Stimulated activated CD8-positive, alpha-beta memory T cell treated with anti-CD3 and anti-CD28 coated beads, Interleukin-7, amount 100 ng/mL, for 1 hour (primary cell): ENCODE measurements around the gene KLK1.

Experiments used
- DNase-seq, 2 donors: peaks; one replicate each; pipeline ENCODE4 v3.0.0-alpha.2; 2020; ENCODE audit warnings: low read depth in 2 of 2

KLK1 gene

DNA sequence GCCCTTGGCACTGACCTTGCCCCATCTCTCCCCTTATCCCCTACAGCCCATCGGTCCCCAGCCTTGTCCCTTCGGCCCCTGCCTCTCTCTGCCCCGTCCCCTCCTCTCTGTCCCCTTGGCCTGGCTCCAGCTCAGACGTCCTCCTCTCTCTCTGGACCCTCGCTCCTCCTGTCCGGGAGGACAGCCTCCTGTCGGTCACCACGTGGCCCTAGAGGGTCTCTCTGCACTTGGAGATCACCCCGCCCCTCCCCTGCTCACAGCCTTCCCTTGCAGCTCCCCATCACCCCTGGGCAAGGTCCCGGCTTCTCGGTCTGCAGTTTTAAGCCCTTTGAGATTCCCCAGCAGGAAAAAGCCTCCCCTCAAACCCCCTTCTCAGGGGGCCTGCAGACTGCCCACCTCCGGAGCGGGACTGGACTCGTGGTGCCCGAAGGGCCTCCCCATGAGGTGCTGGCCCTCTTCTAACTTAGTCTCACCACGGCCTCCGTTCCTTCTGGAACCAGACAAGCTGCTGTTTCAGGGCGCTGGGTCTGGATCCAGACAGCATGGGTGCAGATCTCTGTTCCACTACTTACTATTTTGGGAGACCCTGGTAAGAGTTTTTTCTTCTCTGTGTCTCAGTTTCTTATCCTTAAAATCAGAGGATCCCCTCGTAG is 13.1 kb upstream of the KLK1 start:
- no peak for DNase-seq

DNA sequence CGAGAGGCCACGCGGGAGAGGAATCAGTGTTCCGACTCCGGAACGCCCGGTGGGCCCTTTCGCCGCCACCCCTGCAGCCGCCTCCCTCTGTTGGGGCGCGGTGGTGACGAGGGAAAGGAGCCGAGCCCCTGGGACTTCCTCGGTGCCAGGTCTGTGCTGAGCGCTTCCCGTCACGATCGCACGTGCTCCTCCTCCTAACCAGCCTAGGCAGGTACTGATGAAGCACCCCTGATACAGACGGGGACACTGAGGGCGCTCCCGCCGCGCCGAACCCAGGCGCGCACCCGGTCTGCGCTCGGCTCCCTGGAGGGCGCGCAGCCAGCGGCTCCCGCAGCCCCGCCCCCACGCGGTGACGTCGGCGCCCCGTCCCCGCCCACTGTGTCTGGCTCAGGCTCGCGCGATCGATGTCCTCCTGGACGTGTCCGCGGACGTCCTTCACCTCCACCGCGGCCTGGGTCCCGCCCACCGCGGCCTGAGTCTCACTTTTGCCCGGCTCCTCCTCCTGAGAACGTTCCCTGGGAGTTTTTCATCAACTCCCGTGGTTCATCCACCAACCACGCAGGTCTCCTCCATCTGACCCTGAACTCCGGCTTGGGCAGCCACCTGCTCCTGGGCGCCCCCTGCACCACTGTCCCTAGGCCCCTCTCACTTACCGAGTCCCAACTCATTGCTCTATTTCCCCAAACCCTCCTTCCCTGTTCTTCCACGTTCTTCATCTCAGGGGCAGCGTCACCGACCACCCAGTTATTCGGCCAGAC is 12.4 kb upstream of the KLK1 start:
- DNase-seq, result peak; percentile 24 to 37

DNA sequence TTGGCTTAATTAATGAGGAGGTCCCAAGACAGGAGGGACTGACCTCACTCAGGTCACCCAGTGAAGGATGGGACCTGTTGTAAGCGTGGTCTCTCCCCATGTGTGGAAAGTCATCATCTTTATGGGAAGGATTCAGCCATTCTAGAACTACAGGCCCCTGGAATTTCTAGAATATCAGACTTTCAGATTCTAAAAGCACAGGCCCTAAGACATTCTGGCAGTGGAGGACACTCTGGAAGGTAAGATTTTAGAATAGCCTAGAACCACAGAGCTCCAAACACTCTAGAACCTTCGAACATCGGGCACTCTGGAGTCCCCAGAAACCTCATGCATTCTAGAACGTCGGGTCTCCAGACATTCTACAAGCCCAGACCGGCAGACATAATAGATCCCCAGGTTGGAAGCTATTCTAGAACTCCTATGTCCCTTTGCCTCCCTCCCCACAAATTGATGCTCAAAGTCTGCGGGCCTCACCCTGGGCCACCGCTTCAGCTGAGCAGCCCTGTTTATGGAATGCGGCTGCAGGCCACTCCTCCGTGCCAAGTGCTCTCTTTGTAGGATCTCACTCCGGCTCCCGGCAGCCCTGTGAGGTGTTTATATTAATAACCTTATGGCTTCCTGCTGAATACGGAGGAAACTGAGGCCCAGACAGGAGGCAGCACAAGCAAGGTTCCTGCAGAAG is 11.7 kb upstream of the KLK1 start:
- DNase-seq, result no peak

DNA sequence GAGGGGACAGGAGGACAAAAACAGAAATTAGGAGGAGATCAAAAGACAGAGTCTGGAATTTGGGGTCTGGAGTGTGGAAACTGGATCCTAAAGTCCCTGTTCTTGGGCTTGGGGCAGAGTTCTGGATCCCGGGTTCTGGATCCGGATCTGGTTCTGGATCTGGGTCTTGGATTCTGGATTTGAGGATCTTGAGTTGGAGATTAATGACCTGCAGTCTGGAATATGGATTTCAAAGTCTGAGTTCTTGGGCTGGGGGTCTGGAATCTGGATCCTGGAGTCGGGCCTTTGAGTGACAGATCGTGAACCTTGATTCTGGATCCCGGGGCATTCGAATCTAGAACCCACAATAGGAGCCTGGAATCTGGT is 10.2 kb upstream of the KLK1 start:
- DNase-seq, result no peak

DNA sequence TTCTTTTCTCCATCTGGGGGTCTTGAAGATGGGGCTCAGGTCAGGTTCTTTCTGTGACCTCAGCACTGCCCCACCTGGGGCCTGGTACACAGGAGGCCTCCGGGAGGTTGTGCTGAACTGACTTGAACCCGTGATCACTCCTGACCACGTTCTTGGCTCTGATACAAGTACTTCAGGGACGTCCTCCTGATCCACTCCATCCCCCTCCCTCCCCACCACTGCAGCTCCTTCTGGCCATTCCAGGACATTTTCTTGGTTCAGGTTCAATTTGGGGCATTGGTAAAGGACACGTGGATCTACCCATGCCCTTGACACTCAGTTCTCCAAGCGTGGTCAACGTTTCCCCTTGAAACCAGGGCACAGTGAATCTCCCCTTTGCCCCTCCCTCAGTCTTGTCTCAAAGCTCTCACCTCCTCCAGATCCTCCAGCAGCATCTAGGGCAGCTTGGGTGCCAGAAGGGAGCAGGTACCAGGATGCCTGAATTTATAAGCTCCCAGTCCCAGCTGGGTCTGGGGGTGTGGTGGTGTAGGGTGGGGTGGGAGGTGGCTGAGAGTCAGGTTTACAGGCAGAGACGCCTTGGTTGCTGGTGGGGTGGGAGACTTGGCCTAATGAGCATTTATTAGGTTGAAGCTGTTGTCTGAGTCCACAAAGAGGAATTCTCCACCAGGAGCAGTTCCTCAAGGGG is 9.7 kb upstream of the KLK1 start, which contains the start of gene KLK15:
KLK15 (minus strand) TSS at position 458 of the 685 bp plus-strand sequence. CDS start 2,082 bp downstream, outside the sequence.
- DNase-seq, result no peak

DNA sequence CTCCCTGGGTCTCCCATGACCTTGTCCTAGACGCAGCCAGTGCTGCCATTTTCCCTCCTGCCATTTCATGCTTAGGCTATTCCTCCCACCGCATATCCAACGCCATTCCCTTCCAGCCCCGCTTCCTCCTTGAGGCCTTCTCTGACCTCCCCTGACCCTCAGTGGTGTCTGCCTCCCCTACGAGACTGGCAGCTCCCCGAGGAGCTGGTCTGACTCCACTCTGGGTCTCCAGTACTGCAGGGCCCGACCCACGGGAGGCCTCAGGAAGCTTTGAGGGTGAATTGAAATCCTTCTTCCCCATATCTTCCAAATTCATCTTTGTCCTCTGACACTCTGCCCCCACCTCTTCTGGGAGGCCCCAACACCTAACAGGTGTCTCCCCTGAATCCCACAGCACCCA is 9.1 kb upstream of the KLK1 start:
- DNase-seq, result no peak

DNA sequence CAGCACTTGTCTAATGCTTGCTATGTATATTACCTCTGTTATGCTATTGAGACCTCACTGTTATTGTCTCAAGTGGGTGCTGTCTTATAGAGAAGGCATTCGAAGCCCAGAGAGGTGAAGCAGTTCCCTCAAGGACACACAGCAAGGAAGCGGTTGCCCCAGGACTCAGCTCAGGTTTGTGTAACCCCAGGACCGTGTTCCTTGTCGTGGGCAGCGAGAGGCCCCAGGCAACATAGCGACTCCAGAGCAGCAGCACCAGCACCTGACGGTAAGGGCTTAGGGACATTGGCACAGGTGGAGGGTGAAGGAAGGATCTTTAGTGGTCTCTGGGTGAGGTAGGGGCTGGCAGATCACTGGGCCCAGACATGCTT is 7.4 kb upstream of the KLK1 start:
- no peak for DNase-seq

DNA sequence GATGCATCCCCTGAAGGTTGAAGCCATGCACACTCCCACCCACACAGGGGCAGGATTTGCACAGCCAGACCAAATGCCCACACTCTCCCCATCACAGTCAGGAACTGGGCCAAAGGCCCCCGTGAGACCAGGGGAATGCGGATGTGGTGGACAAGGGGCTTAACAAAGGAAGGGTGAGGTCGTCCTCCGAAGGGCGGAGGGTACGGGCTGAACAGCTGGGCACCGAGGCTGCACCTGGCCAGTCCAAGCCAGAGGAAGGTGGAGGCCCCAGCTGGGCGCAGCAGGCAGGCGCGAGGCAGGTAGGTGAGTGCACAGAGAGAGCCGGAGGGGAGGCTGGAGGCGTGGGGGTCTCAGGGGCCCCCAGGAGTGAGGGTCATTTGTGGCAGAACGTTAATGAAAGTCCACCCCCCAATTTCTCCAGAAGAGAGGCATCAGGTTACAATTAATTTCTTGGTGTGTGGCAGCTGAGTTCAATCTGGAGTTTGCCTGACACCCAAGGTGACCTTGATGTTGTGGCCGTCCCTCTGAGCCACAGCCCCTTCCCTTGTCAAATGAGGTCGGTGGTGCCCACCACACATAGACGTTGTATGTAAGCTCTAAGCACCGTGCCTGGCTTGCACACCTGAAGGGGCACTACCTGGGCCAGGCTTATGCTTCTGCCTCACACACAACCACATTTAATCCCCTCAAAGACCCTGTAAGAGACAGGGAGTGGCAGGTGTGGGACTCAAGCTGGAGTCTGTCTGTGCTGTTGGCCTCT is 6.9 kb upstream of the KLK1 start:
- DNase-seq, result no peak

DNA sequence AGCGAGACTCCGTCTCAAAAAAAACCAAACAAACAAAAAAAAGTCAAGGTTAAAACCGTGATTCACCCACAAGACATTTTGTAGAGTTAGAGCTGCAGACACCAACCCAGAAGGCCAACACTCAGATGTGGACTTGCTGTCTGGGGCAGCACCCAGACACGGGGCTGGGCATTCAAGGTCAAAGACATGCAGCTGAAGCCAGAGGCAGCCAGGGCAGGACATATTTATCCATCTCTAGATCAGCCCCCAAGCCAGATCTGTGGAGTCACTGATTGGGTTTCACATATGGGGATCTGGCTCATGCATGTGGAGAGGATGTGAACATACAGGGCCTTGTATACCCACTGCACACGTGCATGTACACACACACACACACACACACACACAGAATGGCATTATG is 6.2 kb upstream of the KLK1 start:
- no peak for DNase-seq

DNA sequence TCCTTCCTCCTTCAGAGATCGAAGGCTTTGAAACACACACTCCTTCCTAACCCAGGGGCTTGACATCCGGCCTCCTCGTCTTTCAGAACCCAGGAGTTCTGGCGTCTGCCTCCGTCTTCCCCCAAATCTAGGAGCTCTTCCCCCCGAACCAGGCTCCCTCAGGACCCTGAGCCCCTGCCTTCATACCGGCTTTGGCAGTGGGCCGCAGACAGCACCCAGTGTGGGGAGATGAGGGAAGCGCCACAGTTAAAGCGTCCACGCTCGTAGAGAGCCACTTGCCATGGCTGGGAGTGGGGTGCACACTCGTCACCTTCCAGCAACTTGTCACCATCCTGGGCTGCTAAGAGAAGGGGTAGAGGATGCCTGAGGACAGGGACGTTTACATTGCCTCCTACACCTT is 3.9 kb upstream of the KLK1 start:
- no peak for DNase-seq

DNA sequence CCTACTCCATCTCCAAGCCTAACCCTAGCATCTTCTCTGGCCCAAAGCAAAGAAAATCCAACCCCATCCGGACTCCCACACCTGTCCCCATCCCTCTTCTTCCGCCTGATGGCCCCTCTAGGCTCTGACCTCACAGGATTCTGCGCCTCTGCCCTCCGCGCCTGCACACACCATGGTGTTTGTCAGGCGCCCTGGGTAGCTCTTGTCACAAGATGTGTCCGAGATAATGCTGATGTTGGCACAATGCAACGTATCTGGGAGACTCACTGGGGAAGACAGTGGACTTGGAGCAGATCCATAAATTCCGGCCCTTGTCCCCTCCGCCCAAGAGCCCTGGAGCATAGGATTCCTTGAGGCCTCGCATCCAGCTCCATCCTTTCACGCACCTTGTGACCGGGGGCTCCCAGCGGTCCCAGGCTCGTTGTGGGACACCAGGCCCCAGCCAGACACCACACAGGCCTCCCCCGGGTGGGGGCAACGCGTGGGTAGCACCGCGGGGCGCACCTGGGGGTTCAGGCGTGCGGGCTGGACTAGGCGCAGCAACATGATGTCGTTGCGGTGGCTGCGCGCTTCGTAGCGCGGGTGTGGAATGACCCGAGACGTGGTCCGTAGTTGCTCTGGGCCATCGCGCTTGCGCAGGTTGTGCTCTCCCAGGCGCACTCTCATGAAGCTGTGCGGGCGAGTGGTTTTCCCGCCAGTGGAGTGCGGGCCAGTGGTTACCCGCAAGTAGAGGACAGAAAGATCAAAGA is 3.1 kb upstream of the KLK1 start:
- DNase-seq, result no peak

DNA sequence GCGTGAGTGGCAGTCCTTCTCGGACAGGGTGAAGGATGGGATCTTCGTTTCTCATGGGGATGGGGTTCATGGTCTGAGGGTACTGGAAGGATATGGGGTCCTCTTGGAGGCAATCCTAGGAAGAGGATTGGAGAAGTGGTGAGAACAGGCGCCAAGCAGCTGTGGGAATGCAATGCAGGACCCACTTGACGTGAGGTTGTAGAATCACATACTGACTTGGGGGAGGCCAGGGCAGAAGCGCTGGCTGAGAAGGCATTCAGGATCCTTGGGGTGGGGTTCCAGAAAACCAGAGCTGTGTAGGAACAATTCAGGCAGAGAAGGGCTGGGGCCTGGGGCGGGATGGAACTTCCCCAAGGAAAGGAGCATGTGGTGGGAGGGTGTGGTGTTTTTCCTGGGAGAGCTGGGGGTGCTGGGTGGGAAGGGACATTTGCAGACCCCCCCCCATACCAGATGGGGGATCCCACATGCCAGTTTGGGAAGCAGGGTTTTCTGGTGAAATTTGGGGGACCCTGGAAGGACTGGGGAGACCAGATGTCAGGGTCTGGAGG is 852 bp downstream of the KLK1 start:
- no peak for DNase-seq

DNA sequence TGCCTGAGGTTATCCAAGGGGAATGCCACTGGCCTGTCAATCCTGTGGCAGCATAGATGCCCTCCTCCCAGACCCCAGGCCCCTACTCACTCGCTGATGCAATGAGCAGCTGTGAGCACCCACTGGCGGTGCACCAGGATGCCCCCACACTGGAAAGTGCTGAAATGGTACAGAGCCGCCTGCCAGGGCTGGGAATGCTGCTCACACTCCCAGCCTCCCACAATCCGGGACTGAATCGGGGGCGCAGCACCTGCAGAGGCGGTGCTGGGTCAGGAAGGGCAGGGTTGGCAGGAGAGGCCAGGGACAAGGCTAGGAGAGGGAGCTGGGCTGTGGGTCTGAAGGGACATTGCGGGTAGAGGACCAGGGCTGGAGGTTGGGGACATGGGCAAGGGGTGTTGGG is 2.0 kb downstream of the KLK1 start:
- DNase-seq, result no peak

DNA sequence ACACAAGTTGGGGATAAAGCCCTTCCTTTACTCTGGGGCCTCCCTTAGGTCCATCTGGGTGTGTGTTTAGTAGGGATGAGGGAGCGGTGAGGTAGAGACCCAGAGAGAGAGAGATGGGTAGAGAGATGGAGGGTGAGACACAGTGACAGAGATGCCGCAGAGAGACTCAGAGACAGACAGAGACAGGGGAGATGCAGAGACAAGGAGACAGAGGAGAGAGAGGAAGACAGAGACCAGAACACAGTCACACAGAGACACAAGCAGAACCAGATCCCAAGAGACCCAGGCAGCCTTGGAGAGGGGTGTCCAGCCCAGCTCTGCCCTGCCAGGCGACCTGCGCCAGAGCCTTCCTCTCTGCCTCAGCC is 2.4 kb downstream of the KLK1 start:
- DNase-seq, result no peak

DNA sequence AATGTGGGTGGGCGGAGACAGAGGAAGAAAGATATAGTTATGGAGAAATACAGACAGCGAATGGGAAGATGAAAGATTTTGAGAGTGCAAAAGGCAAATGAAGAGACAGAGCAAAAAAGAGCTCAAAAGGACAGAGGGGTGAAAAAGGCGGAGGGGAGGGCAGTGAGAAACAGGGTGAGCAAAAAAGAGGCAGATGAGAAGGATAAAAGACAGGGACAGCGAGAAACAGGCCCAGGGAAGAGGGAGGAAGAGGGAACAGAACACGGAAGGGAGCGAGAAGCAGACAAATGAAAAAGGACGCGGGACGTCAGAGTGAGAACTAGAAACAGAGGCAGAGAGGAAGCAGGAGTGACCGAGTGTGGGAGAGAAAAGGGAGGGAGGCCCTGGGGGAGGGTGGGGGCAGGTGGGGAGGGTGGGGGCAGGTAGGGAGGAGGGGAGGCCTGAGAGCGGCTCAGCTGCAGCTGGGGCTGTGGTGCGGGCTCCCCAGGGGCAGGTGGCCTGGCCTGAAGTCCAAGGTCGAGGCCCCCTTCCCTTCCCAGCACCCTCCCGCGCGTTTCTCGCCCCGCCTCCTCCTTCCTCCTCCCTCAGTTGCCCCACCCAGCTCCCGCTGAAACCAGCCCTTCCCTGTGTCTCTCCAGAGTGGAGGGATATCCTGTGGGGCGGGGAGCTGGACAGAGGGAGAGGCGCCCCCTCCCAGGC is 2.9 kb downstream of the KLK1 start:
- DNase-seq, result no peak

DNA sequence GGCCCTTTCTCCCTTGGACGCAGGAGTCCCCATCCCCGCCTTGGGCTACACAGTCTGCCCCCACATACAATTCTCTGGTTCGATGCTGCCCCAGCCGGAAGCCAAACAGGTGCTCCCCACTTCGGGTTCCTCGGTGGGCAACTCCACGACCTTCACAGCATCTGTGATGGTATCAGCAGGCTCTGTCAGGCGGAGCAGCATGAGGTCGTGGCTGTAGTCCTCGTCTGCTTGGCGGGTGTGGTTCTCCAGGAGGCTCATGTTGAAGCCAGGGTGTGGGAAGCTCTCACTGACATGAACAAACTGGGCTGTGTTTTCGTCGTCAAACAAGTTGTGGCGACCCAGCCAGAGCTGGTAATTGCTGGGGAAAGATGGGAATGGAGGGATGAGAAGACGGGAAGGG is 3.5 kb downstream of the KLK1 start:
- no peak for DNase-seq

DNA sequence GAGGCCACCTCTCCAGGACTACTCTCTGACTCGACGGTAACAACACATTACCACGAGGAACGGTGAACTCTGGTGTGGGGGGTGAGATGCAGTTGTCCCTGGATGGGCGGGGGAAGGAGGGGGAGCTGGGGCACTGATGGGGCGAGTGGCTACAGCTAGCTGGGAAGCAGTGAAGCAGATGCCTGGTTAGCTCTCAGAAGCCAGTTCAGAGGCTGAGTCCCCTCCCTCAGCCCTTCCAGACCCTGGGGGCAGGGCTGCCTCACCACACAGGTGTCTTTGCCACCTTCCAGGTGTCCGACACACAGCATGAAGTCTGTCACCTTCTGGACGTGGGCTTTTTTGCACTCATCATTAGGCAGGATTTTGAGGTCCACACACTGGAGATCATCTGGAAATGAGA is 4.0 kb downstream of the KLK1 start:
- DNase-seq, result no peak

DNA sequence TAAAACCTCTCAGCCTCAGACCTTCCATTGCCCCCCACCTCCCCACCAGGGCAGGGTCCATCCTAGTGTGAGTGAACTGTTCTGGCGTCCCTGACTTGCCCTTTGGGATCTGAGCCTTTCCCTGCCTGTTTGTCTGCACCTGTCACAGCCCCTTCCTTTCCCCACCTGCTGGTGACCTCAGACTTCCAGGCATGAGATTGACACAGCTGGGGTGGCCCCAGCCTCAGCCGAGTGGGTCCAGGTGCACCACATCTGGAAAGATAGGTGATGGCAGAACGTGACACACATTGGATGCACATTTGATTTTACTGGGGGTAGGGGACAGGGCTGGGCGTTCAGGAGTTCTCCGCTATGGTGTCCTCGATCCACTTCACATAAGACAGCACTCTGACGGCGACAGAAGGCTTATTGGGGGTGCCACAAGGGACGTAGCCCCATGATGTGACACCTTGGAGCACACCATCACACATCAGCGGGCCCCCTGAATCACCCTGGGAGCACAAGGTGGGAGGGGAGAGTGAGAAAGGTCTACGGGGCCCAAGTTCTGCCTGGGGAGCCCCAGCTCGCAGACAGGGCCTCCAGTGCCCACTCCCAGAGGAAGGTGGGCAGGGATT is 4.6 kb downstream of the KLK1 start:
- DNase-seq, result no peak

DNA sequence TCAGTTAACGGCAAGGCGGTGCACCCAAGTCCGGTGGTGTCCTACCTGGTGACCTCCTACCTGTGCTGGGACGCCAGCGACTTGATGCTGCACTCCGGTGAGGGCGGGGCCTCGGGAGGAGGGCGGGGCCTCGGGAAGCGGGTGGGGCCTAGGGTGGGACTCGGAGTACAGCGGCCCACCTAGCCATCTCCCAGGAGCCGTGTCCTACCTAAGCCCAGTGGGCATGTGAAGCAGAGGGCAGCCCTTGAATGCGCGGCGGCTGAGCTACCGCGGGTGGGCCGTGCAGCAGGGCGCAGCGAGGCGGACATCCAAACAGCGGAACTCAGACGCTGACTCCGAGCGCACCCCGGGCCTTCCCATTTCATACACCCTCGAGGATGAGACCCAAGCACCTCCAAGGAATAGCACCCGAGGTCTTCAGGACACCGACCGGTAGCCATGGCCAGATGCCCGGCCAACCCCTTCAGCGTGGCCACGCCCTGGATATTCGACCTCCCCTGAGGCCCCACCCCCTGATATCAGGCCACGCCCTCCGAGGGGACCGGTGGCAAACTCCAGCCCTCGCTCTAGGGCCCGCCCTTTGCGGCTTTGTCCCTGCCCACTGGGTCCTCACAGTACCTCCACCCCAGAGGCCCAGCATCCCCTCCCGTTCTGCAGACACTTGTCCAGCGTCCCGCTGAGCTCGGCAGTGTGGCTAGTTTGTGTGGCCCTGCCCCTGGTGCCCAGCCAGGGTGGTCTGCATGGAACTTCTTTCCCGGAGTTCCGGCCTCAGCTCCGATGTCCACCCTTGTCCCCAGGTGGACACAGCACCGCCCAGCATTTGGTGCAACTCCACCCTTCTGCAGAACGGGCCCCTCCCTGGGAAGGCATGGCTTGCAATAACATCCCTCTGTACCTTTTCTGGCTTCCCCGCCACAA is 5.4 kb downstream of the KLK1 start:
- DNase-seq, result peak in 1 of 2 donors; percentile 7
